Measurements from ENCODE around the gene AIF1L.

- TF ChIP-seq CTCF (IDR thresholded peaks at IDR 0.05) (no peak), POLR2A (IDR thresholded peaks at IDR 0.05) (no peak)
These were observed 28.7 kb upstream of the AIF1L start for GRCh38 chr9:131067625-131068024.
